ENCODE results near the gene TAF11L2.
A peak's percentile ranks its signal among the peaks of the same experiment; 100 is the strongest.
"Not testable (repeated sequence)": the region's sequence is repeated elsewhere in the genome, so short reads cannot be mapped to it uniquely, and the experiment has no call there.

TAF11L2 gene

GRCh38 chr5:17497931-17498330 is at the start of gene TAF11L2:
Gene TAF11L2 (plus strand): TSS chr5:17498231.
- not testable (repeated sequence) for DNase-seq

GRCh38 chr5:17448877-17449276 is 49.2 kb upstream of the TAF11L2 start:
- peak; percentile 45 for DNase-seq

- no peak for DNase-seq
Measured at GRCh38 chr5:17452936-17453335, 45.1 kb upstream of the TAF11L2 start.

- no peak for DNase-seq
Measured at GRCh38 chr5:17455942-17456341, 42.1 kb upstream of the TAF11L2 start.

- no peak for DNase-seq
Measured at GRCh38 chr5:17461793-17462192, 36.2 kb upstream of the TAF11L2 start.

- DNase-seq = no peak
Measured at GRCh38 chr5:17463653-17464052, 34.4 kb upstream of the TAF11L2 start.

- DNase-seq = no peak
Measured at GRCh38 chr5:17470064-17470463, 28.0 kb upstream of the TAF11L2 start.

- DNase-seq = not testable (repeated sequence)
Measured at GRCh38 chr5:17475064-17475463, 23.0 kb upstream of the TAF11L2 start.

- no peak for DNase-seq
Measured at GRCh38 chr5:17477043-17477442, 21.0 kb upstream of the TAF11L2 start.

- DNase-seq = no peak
Measured at GRCh38 chr5:17477573-17478265, 20.3 kb upstream of the TAF11L2 start.

- no peak for DNase-seq
Measured at GRCh38 chr5:17481378-17481777, 16.7 kb upstream of the TAF11L2 start.

GRCh38 chr5:17482790-17483189 is 15.2 kb upstream of the TAF11L2 start:
- DNase-seq = no peak

- not testable (repeated sequence) for DNase-seq
Measured at GRCh38 chr5:17486464-17487173, 11.4 kb upstream of the TAF11L2 start.

- DNase-seq = no peak
Measured at GRCh38 chr5:17487174-17487512, 10.9 kb upstream of the TAF11L2 start.

- not testable (repeated sequence) for DNase-seq
Measured at GRCh38 chr5:17491257-17491656, 6.8 kb upstream of the TAF11L2 start.

GRCh38 chr5:17492770-17493169 is 5.3 kb upstream of the TAF11L2 start:
- no peak for DNase-seq

GRCh38 chr5:17497446-17497845 is 585 bp upstream of the TAF11L2 start:
- no peak for DNase-seq

- DNase-seq = no peak
Measured at GRCh38 chr5:17511775-17512325, 13.8 kb downstream of the TAF11L2 start.

- not testable (repeated sequence) for DNase-seq
Measured at GRCh38 chr5:17517526-17517925, 19.5 kb downstream of the TAF11L2 start.

GRCh38 chr5:17518067-17518466 is 20.0 kb downstream of the TAF11L2 start, which contains the start of gene TAF11L3:
Gene TAF11L3 (plus strand): TSS chr5:17518367.
- DNase-seq = not testable (repeated sequence)

GRCh38 chr5:17519508-17519907 is 21.5 kb downstream of the TAF11L2 start:
- not testable (repeated sequence) for DNase-seq

- DNase-seq = not testable (repeated sequence)
Measured at GRCh38 chr5:17521501-17521900, 23.5 kb downstream of the TAF11L2 start, which contains the start of gene TAF11L4. Gene TAF11L4 (plus strand): TSS chr5:17521801.

GRCh38 chr5:17524935-17525334 is 26.9 kb downstream of the TAF11L2 start, which contains the start of gene TAF11L5:
Gene TAF11L5 (plus strand): TSS chr5:17525235.
- DNase-seq = not testable (repeated sequence)

- DNase-seq = not testable (repeated sequence)
Measured at GRCh38 chr5:17526504-17526903, 28.5 kb downstream of the TAF11L2 start.

Measured in fibroblast of upper back skin (primary cell).